HL-60 (cell line): Measurements from ENCODE around the gene ALOX12B.

Experiments used
- CTCF ChIP-seq: IDR thresholded peaks from one replicate; pipeline ENCODE4 v1.5.1; 2011; ENCODE audit warnings: low read length, control low read depth, inconsistent platforms; ENCODE audit not compliant: insufficient read depth
- POLR2AphosphoS5 ChIP-seq: IDR thresholded peaks from 2 replicates; pipeline ENCODE4 v1.6.1; 2012; ENCODE audit warnings: low read depth

GRCh38 chr17:8105957-8106398, 18.5 kb upstream of the ALOX12B start:
- TF ChIP-seq CTCF (no peak), POLR2AphosphoS5 (no peak)
